PFSK-1 (cell line): ENCODE measurements around the gene STX11.

ENCODE experiments used
- SIN3A ChIP-seq: IDR thresholded peaks from 2 replicates; pipeline ENCODE4 v1.6.1; 2012; ENCODE audit warnings: mild to moderate bottlenecking, low read length, moderate library complexity, borderline replicate concordance; ENCODE audit not compliant: insufficient read depth
- TAF1 ChIP-seq: IDR thresholded peaks from 2 replicates; pipeline ENCODE4 v1.6.1; 2012; ENCODE audit warnings: low read length, control low read depth, borderline replicate concordance; ENCODE audit not compliant: insufficient read depth

DNA sequence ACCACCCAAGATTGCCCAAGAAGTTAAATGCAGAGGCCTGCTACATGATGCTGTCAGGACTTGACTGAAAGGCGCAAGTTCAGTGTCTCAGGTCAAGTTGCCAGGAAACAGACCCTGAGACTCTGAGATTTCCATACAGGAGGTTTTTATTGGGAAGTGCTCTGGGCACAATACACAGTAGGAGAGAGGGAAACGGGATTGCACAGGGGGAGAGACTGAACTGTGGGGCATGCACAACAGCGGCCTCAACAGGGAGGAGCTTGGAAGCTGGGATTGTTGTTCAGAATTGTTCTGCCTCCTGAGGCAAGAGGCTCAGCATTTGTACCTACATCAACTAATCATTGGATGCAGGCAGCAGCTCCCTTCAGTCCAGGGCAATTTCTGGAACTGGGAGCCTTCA, 6.7 kb downstream of the STX11 start:
- TF ChIP-seq SIN3A (no peak), TAF1 (no peak)
